H1 (cell line): Measurements from ENCODE around the gene TUBB1. TPM values are rescaled to one million over a fixed set of nuclear protein-coding genes. Genes with fewer than 3 reads are reported as not detected.

Source experiments
- CTCF ChIA-PET: fragments of 300-600 bp; sonication (Branson Sonifier 250); formaldehyde crosslinking; loops from one replicate; lab custom pipeline; 2021; ENCODE audit not compliant: partially characterized antibody; lab: Charles Lee
- POLR2A ChIA-PET: fragments of 300-600 bp; sonication (Branson Sonifier 250); formaldehyde crosslinking; loops from one replicate; lab custom pipeline; 2021; ENCODE audit warnings: inconsistent platforms; ENCODE audit not compliant: partially characterized antibody; lab: Charles Lee
- DNase-seq, 2 experiments: peaks; one replicate each; pipeline versions ENCODE4 v3.0.0 to v3.0.0-alpha.2; 2010 to 2022; ENCODE audit warnings: low spot score in 2 of 2, low read depth in 1 of 2, mixed read lengths in 1 of 2
- FAIRE-seq: peaks from 2 replicates; lab custom pipeline; 2011; peaks lifted over from hg19 to GRCh38; lab: Jason Lieb, UNC
- H2AFZ ChIP-seq: 2 replicates; pipeline ENCODE4 v1.8.1; 2012; ENCODE audit warnings: low read length, inconsistent platforms
- H2AK5ac ChIP-seq: 2 replicates; pipeline ENCODE4 v1.6.1; 2013; ENCODE audit warnings: low read depth, low read length
- H2BK120ac ChIP-seq: replicated peaks from 2 replicates; pipeline ENCODE3; 2013; ENCODE audit warnings: low read depth, low read length, inconsistent platforms
- H2BK12ac ChIP-seq: 2 replicates; pipeline ENCODE4 v1.6.1; 2013; ENCODE audit warnings: low read depth, low read length
- H2BK15ac ChIP-seq: 2 replicates; pipeline ENCODE4 v1.6.1; 2013; ENCODE audit warnings: low read length
- H2BK20ac ChIP-seq: 2 replicates; pipeline ENCODE4 v1.6.1; 2013; ENCODE audit warnings: low read length
- H2BK5ac ChIP-seq: 2 replicates; pipeline ENCODE4 v1.6.1; 2013; ENCODE audit warnings: low read depth, low read length
- H3K14ac ChIP-seq: 2 replicates; pipeline ENCODE4 v1.6.1; 2013; ENCODE audit warnings: inconsistent platforms; ENCODE audit not compliant: insufficient read length
- H3K18ac ChIP-seq: 2 replicates; pipeline ENCODE4 v1.6.1; 2013; ENCODE audit warnings: low read length; ENCODE audit errors: extremely low read depth
- H3K23ac ChIP-seq: 2 replicates; pipeline ENCODE4 v1.6.1; 2013; ENCODE audit warnings: inconsistent platforms; ENCODE audit not compliant: insufficient read length
- H3K23me2 ChIP-seq: 2 replicates; pipeline ENCODE4 v1.6.1; 2013; ENCODE audit warnings: low read depth, low read length
- H3K27ac ChIP-seq: 2 replicates; pipeline ENCODE4 v1.6.1; 2011; ENCODE audit warnings: low read depth, low read length, inconsistent platforms
- H3K27me3 ChIP-seq, 4 experiments: replicated peaks in 1 of 4; 1 replicate in 1 of 4; 2 replicates in 3 of 4; pipeline versions ENCODE4 v1.6.1 to v1.8.1; 2011 to 2013; ENCODE audit warnings: low read length in 3 of 4, mild to moderate bottlenecking in 3 of 4, inconsistent platforms in 2 of 4, mixed read lengths in 2 of 4, moderate library complexity in 1 of 4; ENCODE audit not compliant: control insufficient read depth in 3 of 4, insufficient read depth in 3 of 4; ENCODE audit errors: extremely low read depth in 1 of 4
- H3K36me3 ChIP-seq, 4 experiments: 2 replicates each; pipeline versions ENCODE4 v1.6.1 to v1.8.1; 2011 to 2013; ENCODE audit warnings: mild to moderate bottlenecking in 4 of 4, low read length in 3 of 4, moderate library complexity in 2 of 4, control low read depth in 1 of 4, inconsistent platforms in 1 of 4; ENCODE audit not compliant: insufficient read depth in 4 of 4, control insufficient read depth in 2 of 4
- H3K4ac ChIP-seq: replicated peaks from 2 replicates; pipeline ENCODE3; 2013; ENCODE audit warnings: low read length, low read depth, mixed read lengths, inconsistent platforms; ENCODE audit not compliant: insufficient read length
- H3K4me1 ChIP-seq, 4 experiments: replicated peaks in 1 of 4; 1 replicate in 1 of 4; 2 replicates in 3 of 4; pipeline versions ENCODE4 v1.6.1 to v1.8.1; 2011 to 2013; ENCODE audit warnings: low read length in 3 of 4, inconsistent platforms in 2 of 4, mixed read lengths in 1 of 4; ENCODE audit not compliant: insufficient read depth in 4 of 4, control insufficient read depth in 3 of 4
- H3K4me2 ChIP-seq, 2 experiments: 2 replicates each; pipeline versions ENCODE4 v1.6.1 to v1.8.1; 2011 to 2013; ENCODE audit warnings: low read depth in 2 of 2, low read length in 2 of 2, control low read depth in 1 of 2, inconsistent platforms in 1 of 2, mild to moderate bottlenecking in 1 of 2; ENCODE audit not compliant: insufficient read depth in 1 of 2
- H3K4me3 ChIP-seq, 4 experiments: fragments of 200-600, 300-600 bp in 1 of 4; sonication (generic), shearing (Covaris generic), sonication (Bioruptor Twin) in 1 of 4; 2 replicates each; pipeline versions ENCODE4 v1.5.1 to v1.8.1; 2011 to 2016; ENCODE audit warnings: low read length in 4 of 4, low read depth in 3 of 4, control low read depth in 2 of 4, inconsistent platforms in 2 of 4, mild to moderate bottlenecking in 2 of 4, mixed read lengths in 1 of 4, moderate library complexity in 1 of 4; ENCODE audit not compliant: insufficient read depth in 2 of 4; ENCODE audit errors: extremely low read depth in 1 of 4
- H3K56ac ChIP-seq: replicated peaks from 2 replicates; pipeline ENCODE3; 2013; ENCODE audit warnings: low read depth, mild to moderate bottlenecking, mixed read lengths, low read length, inconsistent platforms; ENCODE audit not compliant: insufficient read length
- H3K79me1 ChIP-seq: 2 replicates; pipeline ENCODE4 v1.6.1; 2013; ENCODE audit warnings: low read depth, low read length, control low read depth
- H3K79me2 ChIP-seq, 2 experiments: 2 replicates each; pipeline versions ENCODE4 v1.6.1 to v1.8.1; 2012 to 2013; ENCODE audit warnings: low read length in 2 of 2, mild to moderate bottlenecking in 2 of 2, inconsistent platforms in 1 of 2; ENCODE audit not compliant: insufficient read depth in 2 of 2, control insufficient read depth in 1 of 2
- H3K9ac ChIP-seq, 4 experiments: replicated peaks in 1 of 4; 1 replicate in 1 of 4; 2 replicates in 3 of 4; pipeline versions ENCODE4 v1.6.1 to v1.8.1; 2011 to 2013; ENCODE audit warnings: low read depth in 3 of 4, low read length in 3 of 4, control low read depth in 2 of 4, mild to moderate bottlenecking in 2 of 4, moderate library complexity in 2 of 4, inconsistent platforms in 1 of 4; ENCODE audit errors: extremely low read depth in 1 of 4
- H3K9me3 ChIP-seq, 2 experiments: 2 replicates each; pipeline versions ENCODE4 v1.6.1 to v1.8.1; 2012 to 2013; ENCODE audit warnings: mild to moderate bottlenecking in 2 of 2, moderate library complexity in 2 of 2, control low read depth in 1 of 2, inconsistent platforms in 1 of 2, low read depth in 1 of 2, low read length in 1 of 2, mixed read lengths in 1 of 2; ENCODE audit not compliant: insufficient read depth in 2 of 2
- H4K20me1 ChIP-seq, 2 experiments: replicated peaks in 1 of 2; 2 replicates each; pipeline versions ENCODE3 to v1.8.1; 2011 to 2013; ENCODE audit warnings: inconsistent platforms in 2 of 2, low read length in 2 of 2, mild to moderate bottlenecking in 1 of 2; ENCODE audit not compliant: insufficient read depth in 2 of 2, control insufficient read depth in 1 of 2
- H4K5ac ChIP-seq: 2 replicates; pipeline ENCODE4 v1.6.1; 2013; ENCODE audit warnings: low read length, low read depth, mixed read lengths, inconsistent platforms; ENCODE audit not compliant: insufficient read length
- H4K8ac ChIP-seq: 2 replicates; pipeline ENCODE4 v1.8.0; 2013; ENCODE audit warnings: mild to moderate bottlenecking, moderate library complexity, low read length, inconsistent platforms; ENCODE audit not compliant: insufficient read depth; ENCODE audit errors: extremely low read depth
- H4K91ac ChIP-seq: replicated peaks from 2 replicates; pipeline ENCODE3; 2013; ENCODE audit warnings: low read length, mixed read lengths, inconsistent platforms; ENCODE audit not compliant: insufficient read length
- CBX5 ChIP-seq: fragments of 300-800, 300-1000 bp; sonication (generic); IDR thresholded peaks from 2 replicates; pipeline ENCODE4 v1.7.1; 2016; ENCODE audit warnings: antibody characterized with exemption, low read length, low read depth
- CEBPB ChIP-seq: IDR thresholded peaks from 2 replicates; pipeline ENCODE4 v1.6.1; 2012; ENCODE audit warnings: low read depth, low read length
- CHD2 ChIP-seq: IDR thresholded peaks from 2 replicates; pipeline ENCODE4 v1.6.1; 2012; ENCODE audit warnings: low read length, improper control_type of control experiment
- EP300 ChIP-seq, 2 experiments: IDR thresholded peaks; 1 replicate in 1 of 2; 2 replicates in 1 of 2; pipeline ENCODE4 v1.6.1; 2011 to 2012; ENCODE audit warnings: low read depth in 2 of 2, low read length in 2 of 2, mild to moderate bottlenecking in 2 of 2, borderline replicate concordance in 1 of 2, inconsistent platforms in 1 of 2, moderate library complexity in 1 of 2
- HDAC2 ChIP-seq, 2 experiments: fragments of 300-600 bp in 1 of 2; sonication (generic) in 1 of 2; IDR thresholded peaks; 2 replicates each; pipeline ENCODE4 v1.6.1; 2011 to 2012; ENCODE audit warnings: low read depth in 2 of 2, low read length in 2 of 2, mild to moderate bottlenecking in 2 of 2, moderate library complexity in 2 of 2, borderline replicate concordance in 1 of 2, inconsistent platforms in 1 of 2
- SIX5 ChIP-seq: IDR thresholded peaks from 2 replicates; pipeline ENCODE4 v1.6.1; 2011; ENCODE audit warnings: mild to moderate bottlenecking, low read depth, low read length
- TAF1 ChIP-seq: IDR thresholded peaks from 2 replicates; pipeline ENCODE4 v1.6.1; 2011; ENCODE audit warnings: mild to moderate bottlenecking, low read depth, low read length
- WGBS, 2 experiments: shearing (Covaris generic) in 1 of 2; methylation state at CpG; one replicate each; pipeline versions ENCODE4 v1.1.6 to v1.1.7; 2013 to 2015; ENCODE audit warnings: low lambda C conversion rate in 2 of 2, mixed read lengths in 2 of 2, inconsistent platforms in 1 of 2, low coverage in 1 of 2, missing lambda C conversion rate in 1 of 2; ENCODE audit not compliant: insufficient replicate concordance in 2 of 2, insufficient coverage in 1 of 2, insufficient read length in 1 of 2; ENCODE audit errors: extremely low coverage in 1 of 2, missing lambda C conversion rate in 1 of 2; 5-methylcytosine and 5-hydroxymethylcytosine counted together
- polyA plus RNA-seq, 7 experiments: library from polyadenylated mRNA; depleted of rRNA in 3 of 7; stranded (reverse) in 5 of 7; unstranded in 2 of 7; fragments of >200 nt in 5 of 7; fragments of 200-250 nt in 2 of 7; gene quantifications; 1 replicate in 5 of 7; 2 replicates in 1 of 7; 4 replicates in 1 of 7; pipeline versions ENCODE4 v1.2.1 to v1.2.3, GENCODE V29; 2011 to 2013; ENCODE audit warnings: missing spikeins in 2 of 7, mixed read lengths in 2 of 7
- total RNA-seq: library from RNA; stranded (reverse); fragmentation: NEBNext Ultra II Directional; extraction: Animal tissue kit (Norgen Biotek cat#: 25700); gene quantifications from 2 replicates; pipeline ENCODE4 v1.2.1, GENCODE V29; 2021
- TF ChIP-seq, protein P1 (sequence below), 3 experiments: IDR thresholded peaks; 1 replicate in 2 of 3; 2 replicates in 1 of 3; pipeline versions ENCODE4 v1.5.1 to v1.6.1; 2011; ENCODE audit warnings: low read length in 3 of 3, mild to moderate bottlenecking in 3 of 3, inconsistent platforms in 2 of 3, low read depth in 1 of 3, moderate library complexity in 1 of 3; ENCODE audit not compliant: insufficient read depth in 1 of 3; ENCODE audit errors: control extremely low read depth in 1 of 3

Gene TUBB1
- total and polyA plus RNA-seq, 2 of the 8 experiments (the other 6 are each of a cell fraction or from before 2014, with no cell fraction given) = not detected

DNA sequence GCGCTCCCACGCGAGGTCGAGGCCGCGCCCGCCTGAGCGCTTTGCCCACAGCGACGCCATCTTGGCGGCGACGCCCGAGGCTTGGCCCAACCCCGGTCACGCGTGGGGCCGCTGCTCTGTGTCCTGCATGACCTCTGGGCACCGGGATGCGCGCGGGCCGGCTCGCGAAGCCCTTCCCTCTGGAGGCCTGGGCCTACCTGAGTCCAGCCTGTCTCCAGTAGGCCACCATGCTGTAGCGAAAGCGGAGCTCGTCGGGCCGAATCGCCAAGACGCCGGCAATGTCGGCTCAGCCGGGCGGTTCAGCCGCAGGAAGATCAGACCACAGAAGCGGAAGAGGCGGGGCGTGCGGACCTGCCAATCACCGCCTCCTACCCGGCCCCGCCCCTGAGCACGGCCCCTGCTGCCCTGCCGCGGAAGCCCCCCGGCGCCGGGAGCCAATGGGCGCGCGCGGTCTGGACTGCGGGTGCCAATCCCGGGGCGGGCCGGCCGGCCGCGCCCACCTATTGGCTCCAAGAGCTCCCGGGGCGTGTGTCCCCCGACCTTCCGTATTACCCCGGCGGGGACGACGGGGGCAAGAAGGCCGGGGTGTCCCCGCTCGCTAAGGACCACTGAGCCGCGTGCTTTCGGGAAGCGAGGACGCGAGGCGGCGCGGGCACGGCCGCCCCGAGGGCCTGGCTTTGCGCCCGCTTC is 12.9 kb downstream of the TUBB1 start, which contains the start of gene ATP5F1E:
TSS of gene ATP5F1E (minus strand) at position 313 of the 690 bp plus-strand sequence. CDS start at position 229, 84 bp downstream.
- CTCF ChIA-PET = interaction anchor here (0.6 to 2.2 kb wide), 11 partner anchors 17 to 461 kb away, joined by 3 to 8 read pairs (median 4); no protein-coding TSS in a partner anchor
- Histone ChIP-seq H3K27me3 (peaks cover 0 to 9% (median 3%) of the 10 kb centered on the region in 4 experiments; a peak in 2 of 7 replicates), H4K91ac (peak within 1 kb of the TSS; percentile 51), H4K5ac (peak within 1 kb of the TSS; percentile 91), H4K20me1 (peaks cover 9 to 11% of the 10 kb centered on the region in 2 experiments), H3K79me2 (peaks cover 6 to 13% of the 10 kb centered on the region in 2 experiments; a peak in 3 of 4 replicates), H3K27ac (peak within 1 kb of the TSS; percentile 70), H3K4me3 (peak within 1 kb of the TSS; percentile 84 to 93 (median 89)), H4K8ac (peak within 1 kb of the TSS; percentile 99), H3K18ac (peak within 1 kb of the TSS; percentile 81; the same call in 1 of the 2 replicates), H2AK5ac (no peak within 1 kb of the TSS; the same call in 1 of the 2 replicates), H3K23me2 (peaks cover 5% of the 10 kb centered on the region), H3K56ac (peak within 1 kb of the TSS; percentile 77), H3K4me1 (peaks cover 0 to 6% (median 1%) of the 10 kb centered on the region in 4 experiments; a peak in 3 of 7 replicates), H3K4me2 (peak within 1 kb of the TSS; percentile 84 to 87), H2BK5ac (peak within 1 kb of the TSS; percentile 79; the same call in 1 of the 2 replicates), H3K9ac (peak within 1 kb of the TSS; percentile 64 to 90 (median 88)), H2BK20ac (no peak within 1 kb of the TSS), H3K79me1 (peaks cover 2% of the 10 kb centered on the region), H2BK12ac (no peak within 1 kb of the TSS; the same call in 1 of the 2 replicates), H2BK15ac (no peak within 1 kb of the TSS; the same call in 1 of the 2 replicates), H3K4ac (peak within 1 kb of the TSS; percentile 65), H2AFZ (no peak within 1 kb of the TSS; the same call in 1 of the 2 replicates), H3K9me3 (no peaks in the 10 kb centered on the region), H3K14ac (no peak within 1 kb of the TSS), H2BK120ac (no peak within 1 kb of the TSS), H3K36me3 (peaks cover 2 to 59% (median 19%) of the 10 kb centered on the region in 4 experiments; a peak in 5 of 8 replicates), H3K23ac (no peak within 1 kb of the TSS)
- POLR2A ChIA-PET = interaction anchor here (0.6 to 3.1 kb wide), 24 partner anchors 9 to 380 kb away, joined by 3 to 28 read pairs (median 4); partner anchors contain the start of gene PRELID3B
- peak; percentile 50 to 94 for DNase-seq
- WGBS, 2 experiments = 1% methylated on average over 63 of the region's 86 CpGs; no CpG with 5 or more reads in 1 of the 2 experiments
- FAIRE-seq = no peak
- TF ChIP-seq EP300 (IDR thresholded peaks at IDR 0.05; ENCODE audit: borderline replicate concordance in 1 of 2, low read depth in 2 of 2, low read length in 2 of 2) (no peak), SIX5 (no peak), CEBPB (no peak), CBX5 (no peak), TAF1 (peak; percentile 76), HDAC2 (IDR thresholded peaks at IDR 0.05; ENCODE audit: borderline replicate concordance in 1 of 2, low read depth in 2 of 2, low read length in 2 of 2) (peak in 1 of 2 experiments; percentile 55; a peak in 3 of 4 replicates), CHD2 (no peak)
- TF ChIP-seq, protein P1, sequence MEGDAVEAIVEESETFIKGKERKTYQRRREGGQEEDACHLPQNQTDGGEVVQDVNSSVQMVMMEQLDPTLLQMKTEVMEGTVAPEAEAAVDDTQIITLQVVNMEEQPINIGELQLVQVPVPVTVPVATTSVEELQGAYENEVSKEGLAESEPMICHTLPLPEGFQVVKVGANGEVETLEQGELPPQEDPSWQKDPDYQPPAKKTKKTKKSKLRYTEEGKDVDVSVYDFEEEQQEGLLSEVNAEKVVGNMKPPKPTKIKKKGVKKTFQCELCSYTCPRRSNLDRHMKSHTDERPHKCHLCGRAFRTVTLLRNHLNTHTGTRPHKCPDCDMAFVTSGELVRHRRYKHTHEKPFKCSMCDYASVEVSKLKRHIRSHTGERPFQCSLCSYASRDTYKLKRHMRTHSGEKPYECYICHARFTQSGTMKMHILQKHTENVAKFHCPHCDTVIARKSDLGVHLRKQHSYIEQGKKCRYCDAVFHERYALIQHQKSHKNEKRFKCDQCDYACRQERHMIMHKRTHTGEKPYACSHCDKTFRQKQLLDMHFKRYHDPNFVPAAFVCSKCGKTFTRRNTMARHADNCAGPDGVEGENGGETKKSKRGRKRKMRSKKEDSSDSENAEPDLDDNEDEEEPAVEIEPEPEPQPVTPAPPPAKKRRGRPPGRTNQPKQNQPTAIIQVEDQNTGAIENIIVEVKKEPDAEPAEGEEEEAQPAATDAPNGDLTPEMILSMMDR (IDR thresholded peaks at IDR 0.05; ENCODE audit: control extremely low read depth in 1 of 3, insufficient read depth in 1 of 3, low read depth in 1 of 3, low read length in 3 of 3) = no peak
